Omental fat pad (tissue), 4 donors: ENCODE data around the gene CECR2. TPM values are rescaled to one million over a fixed set of nuclear protein-coding genes. Genes with fewer than 3 reads are reported as not detected.

Experiments used
- ATAC-seq: fragments of 150-250 bp; one replicate; pipeline ENCODE4 v1.9.1; 2016; ENCODE audit warnings: mild to moderate bottlenecking, moderate library complexity; ENCODE audit not compliant: low FRiP score
- DNase-seq: peaks from one replicate; pipeline ENCODE4 v3.0.0-alpha.2; 2019; ENCODE audit warnings: low spot score
- total RNA-seq, 4 donors: library from RNA; depleted of rRNA; stranded (reverse); fragments of >200 nt; gene quantifications; one replicate each; pipeline ENCODE4 v1.1.0, GENCODE V29; 2016
- TF ChIP-seq, protein P1 (sequence below), 3 donors: fragments of 450-650 bp; IDR thresholded peaks; one replicate each; pipeline ENCODE4 v1.5.1; 2016 to 2017; ENCODE audit warnings: antibody characterized with exemption in 3 of 3, mild to moderate bottlenecking in 3 of 3, moderate library complexity in 2 of 3

Gene CECR2
- total RNA-seq, 4 donors from 2014 or later: 0.24 to 3.9 (median 0.70) TPM

DNA sequence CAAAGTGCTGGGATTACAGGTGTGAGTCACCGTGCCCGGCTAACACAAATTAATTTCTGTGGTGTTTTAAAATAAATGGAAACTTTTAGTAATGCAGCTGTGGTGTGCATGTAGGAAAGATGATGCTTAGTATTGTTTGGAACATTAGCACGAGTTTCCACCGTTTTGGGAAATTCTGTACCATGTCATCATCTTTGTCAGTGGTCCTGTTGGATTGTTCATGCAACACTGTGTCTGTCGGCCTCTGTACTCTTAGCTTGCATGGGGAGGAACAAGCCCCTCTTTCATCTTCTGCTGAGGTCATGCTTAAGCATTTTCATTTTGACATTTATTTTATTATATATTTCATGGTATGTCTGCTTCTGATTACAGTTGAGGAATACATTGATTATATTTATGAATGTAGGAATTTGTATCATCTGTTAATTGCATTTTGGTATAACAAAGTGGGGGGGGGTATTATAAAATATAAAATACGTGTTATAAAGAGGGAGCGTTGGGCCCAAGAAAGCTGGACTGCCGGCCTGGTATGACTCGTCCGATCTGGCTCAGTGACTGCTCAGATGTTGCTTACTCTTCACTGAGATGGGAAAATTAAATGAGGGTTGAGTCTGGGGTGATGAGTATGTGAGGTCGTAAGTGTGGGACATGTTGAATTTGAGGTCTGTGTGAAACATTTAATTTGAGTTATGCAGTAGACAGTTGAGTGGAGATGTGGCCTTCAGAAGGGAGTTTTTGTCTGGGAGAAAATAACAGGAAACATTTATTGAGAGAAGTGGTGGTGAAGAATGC lies 28.7 kb downstream of the CECR2 start:
- ATAC-seq (no peak), DNase-seq (no peak)
- TF ChIP-seq, protein P1, sequence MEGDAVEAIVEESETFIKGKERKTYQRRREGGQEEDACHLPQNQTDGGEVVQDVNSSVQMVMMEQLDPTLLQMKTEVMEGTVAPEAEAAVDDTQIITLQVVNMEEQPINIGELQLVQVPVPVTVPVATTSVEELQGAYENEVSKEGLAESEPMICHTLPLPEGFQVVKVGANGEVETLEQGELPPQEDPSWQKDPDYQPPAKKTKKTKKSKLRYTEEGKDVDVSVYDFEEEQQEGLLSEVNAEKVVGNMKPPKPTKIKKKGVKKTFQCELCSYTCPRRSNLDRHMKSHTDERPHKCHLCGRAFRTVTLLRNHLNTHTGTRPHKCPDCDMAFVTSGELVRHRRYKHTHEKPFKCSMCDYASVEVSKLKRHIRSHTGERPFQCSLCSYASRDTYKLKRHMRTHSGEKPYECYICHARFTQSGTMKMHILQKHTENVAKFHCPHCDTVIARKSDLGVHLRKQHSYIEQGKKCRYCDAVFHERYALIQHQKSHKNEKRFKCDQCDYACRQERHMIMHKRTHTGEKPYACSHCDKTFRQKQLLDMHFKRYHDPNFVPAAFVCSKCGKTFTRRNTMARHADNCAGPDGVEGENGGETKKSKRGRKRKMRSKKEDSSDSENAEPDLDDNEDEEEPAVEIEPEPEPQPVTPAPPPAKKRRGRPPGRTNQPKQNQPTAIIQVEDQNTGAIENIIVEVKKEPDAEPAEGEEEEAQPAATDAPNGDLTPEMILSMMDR (IDR thresholded peaks at IDR 0.05): no peak

DNA sequence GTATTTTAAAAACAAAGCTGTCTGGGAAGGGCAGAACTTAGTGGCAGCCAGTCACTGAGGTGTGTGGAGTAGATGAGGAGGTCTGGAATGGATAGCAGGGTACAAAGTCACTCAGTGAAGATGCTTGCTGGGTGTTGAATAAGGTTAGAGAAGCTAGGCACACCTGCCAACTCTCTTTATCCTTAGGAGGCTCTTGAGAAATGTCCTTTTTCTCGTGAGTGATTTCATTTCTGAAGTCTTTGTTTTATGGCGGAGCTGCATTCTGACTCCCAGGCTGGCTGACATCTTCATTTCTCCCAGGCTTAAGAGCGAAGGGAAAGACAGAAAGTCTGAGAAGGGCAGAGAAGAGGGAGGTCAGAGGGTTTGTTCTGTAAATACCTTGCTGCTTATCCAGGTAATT lies 31.0 kb downstream of the CECR2 start:
- ATAC-seq (no peak), DNase-seq (no peak)
- TF ChIP-seq, protein P1 (IDR thresholded peaks at IDR 0.05): no peak

DNA sequence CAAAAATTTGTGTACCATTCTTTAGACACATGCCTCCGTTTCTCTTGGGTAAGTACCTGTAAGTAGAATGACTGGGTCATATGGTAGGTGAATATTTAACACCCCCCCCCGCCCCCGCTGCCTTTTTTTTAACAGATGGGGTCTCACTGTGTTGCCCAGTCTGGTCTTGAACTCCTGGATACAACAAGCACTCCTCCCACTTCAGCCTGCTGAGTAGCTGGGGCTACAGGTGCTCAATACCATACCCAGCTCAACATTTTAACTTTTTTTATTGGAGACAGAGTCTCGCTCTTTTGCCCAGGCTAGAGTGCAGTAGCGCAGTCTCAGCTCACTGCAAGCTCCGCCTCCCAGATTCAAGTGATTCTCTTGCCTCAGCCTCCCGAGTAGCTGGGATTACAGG lies 32.5 kb downstream of the CECR2 start:
- ATAC-seq: no peak
- TF ChIP-seq, protein P1 (IDR thresholded peaks at IDR 0.05): no peak
- no peak for DNase-seq

GRCh38 chr22:17402293-17402692 lies 33.0 kb downstream of the CECR2 start:
- DNase-seq (no peak), ATAC-seq (no peak)

GRCh38 chr22:17403906-17404305 lies 34.6 kb downstream of the CECR2 start:
- TF ChIP-seq, protein P1 (IDR thresholded peaks at IDR 0.05): no peak
- DNase-seq (no peak), ATAC-seq (no peak)

More at GRCh38 chr22:17402293-17402692, 33.0 kb downstream of the CECR2 start:
- TF ChIP-seq, protein P1 (IDR thresholded peaks at IDR 0.05): no peak

GRCh38 chr22:17407643-17408042 lies 38.4 kb downstream of the CECR2 start:
- TF ChIP-seq, protein P1 (IDR thresholded peaks at IDR 0.05): no peak
- ATAC-seq: no peak
- DNase-seq: no peak

DNA sequence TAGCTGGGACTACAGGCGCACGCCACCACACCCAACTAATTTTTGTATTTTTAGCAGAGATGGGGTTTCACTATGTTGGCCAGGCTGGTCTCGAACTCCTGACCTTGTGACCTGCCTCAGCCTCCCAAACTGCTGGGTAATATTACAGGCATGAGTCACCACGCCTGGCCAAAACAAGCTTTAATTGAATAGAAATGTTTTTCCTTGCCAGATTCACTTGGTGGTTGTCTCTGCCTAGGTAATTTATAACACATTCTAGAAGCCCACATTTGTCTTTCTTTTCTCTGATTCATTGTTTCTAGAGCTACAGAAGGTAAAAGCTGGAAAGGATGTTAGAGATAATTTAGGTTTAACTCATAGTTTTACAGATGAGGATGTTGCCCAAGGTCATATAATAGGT lies 41.3 kb downstream of the CECR2 start:
- ATAC-seq (no peak), DNase-seq (no peak)
- TF ChIP-seq, protein P1 (IDR thresholded peaks at IDR 0.05): no peak
